ENCODE data around the gene RERE.

DNA sequence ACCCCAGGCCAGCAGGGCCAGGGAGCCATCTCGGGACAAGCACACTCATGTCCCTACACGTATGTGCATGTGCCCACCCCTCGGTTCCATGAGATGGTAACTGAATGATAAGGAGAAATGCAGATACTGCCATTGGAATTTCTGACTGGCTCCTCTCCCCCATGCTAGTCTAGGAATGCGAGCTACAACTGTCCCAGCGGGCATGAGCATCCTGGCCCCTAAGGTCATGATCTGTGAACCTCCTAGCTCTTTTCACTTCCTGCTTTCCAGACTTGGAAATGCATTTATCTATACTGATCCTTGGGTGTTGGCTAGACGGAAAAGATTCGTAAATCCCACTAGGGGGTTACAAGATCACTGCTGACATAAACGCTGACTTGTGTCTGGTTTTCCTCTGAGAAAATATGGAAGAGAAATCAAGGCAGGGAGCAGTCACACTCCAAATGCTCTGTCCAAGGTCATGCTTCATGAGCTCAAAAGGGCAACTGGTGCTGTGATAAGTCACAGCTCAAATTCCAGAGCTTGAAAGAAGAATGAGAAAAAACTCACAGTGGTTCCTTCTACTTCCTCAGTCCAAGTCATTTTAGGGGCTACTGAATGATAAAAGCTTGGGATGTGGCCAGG, 449.8 kb downstream of the RERE start:
- no peak for TF ChIP-seq POLR2AphosphoS5 (IDR thresholded peaks at IDR 0.05)
- TF ChIP-seq, protein P1, sequence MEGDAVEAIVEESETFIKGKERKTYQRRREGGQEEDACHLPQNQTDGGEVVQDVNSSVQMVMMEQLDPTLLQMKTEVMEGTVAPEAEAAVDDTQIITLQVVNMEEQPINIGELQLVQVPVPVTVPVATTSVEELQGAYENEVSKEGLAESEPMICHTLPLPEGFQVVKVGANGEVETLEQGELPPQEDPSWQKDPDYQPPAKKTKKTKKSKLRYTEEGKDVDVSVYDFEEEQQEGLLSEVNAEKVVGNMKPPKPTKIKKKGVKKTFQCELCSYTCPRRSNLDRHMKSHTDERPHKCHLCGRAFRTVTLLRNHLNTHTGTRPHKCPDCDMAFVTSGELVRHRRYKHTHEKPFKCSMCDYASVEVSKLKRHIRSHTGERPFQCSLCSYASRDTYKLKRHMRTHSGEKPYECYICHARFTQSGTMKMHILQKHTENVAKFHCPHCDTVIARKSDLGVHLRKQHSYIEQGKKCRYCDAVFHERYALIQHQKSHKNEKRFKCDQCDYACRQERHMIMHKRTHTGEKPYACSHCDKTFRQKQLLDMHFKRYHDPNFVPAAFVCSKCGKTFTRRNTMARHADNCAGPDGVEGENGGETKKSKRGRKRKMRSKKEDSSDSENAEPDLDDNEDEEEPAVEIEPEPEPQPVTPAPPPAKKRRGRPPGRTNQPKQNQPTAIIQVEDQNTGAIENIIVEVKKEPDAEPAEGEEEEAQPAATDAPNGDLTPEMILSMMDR (IDR thresholded peaks at IDR 0.05), result no peak
- TF ChIP-seq POLR2A (IDR thresholded peaks at IDR 0.05), result no peak
- no peak for TF ChIP-seq EP300 (IDR thresholded peaks at IDR 0.05)
